K562 (cell line): Measurements from ENCODE around the gene INPP4B. TPM values are rescaled to one million over a fixed set of nuclear protein-coding genes. Genes with fewer than 3 reads are reported as not detected.

ENCODE experiments used
- ATAC-seq: fragments of 200-7000 bp; cut with Tn5 transposase; 3 replicates; pipeline ENCODE4 v1.9.1; 2020; ENCODE audit warnings: moderate library complexity
- BruUV-seq: library from RNA; stranded (reverse); fragments of 400-500 nt; replicated peaks from 2 replicates; lab custom pipeline; 2021; lab: Mats Ljungman, UMichigan
- CTCF ChIA-PET: fragments of 300-600 bp; formaldehyde crosslinking; extraction: SDS; loops from one replicate; lab custom pipeline; 2021; ENCODE audit warnings: low intra/inter-chr PET ratio; lab: Yijun Ruan, JAX
- POLR2A ChIA-PET: fragments of 300-600, 350-650 bp; sonication (Branson Sonifier 250); formaldehyde crosslinking; extraction: SDS; loops from one replicate; lab custom pipeline; 2021; ENCODE audit warnings: antibody characterized with exemption, inconsistent platforms; lab: Yijun Ruan, JAX
- DNase-seq, 4 experiments: peaks; one replicate each; pipeline versions ENCODE4 v3.0.0 to v3.0.0-alpha.2; 2011 to 2018; ENCODE audit warnings: low spot score in 3 of 4, mixed read lengths in 3 of 4; ENCODE audit errors: extremely low read depth in 1 of 4
- FAIRE-seq: peaks from 2 replicates; lab custom pipeline; 2011; peaks lifted over from hg19 to GRCh38; lab: Jason Lieb, UNC
- H2AFZ ChIP-seq: 2 replicates; pipeline ENCODE4 v1.6.0; 2011; ENCODE audit warnings: low read depth, low read length, control low read depth, inconsistent platforms
- H3K27ac ChIP-seq: fragments of 200-600 bp; 3 replicates; pipeline ENCODE4 v1.8.0; 2011; ENCODE audit warnings: low read depth, mild to moderate bottlenecking, control low read depth, inconsistent platforms, low read length, moderate library complexity, mixed read lengths; ENCODE audit errors: extremely low read depth
- H3K27me3 ChIP-seq, 2 experiments: fragments of 300-600 bp in 1 of 2; 2 replicates in 1 of 2; 3 replicates in 1 of 2; pipeline versions ENCODE4 v1.6.0 to v1.8.0; 2011; ENCODE audit warnings: inconsistent platforms in 2 of 2, low read length in 2 of 2, mild to moderate bottlenecking in 1 of 2, mixed read lengths in 1 of 2, moderate library complexity in 1 of 2; ENCODE audit not compliant: control insufficient read depth in 2 of 2, insufficient read depth in 2 of 2
- H3K36me3 ChIP-seq: fragments of 300-600 bp; 3 replicates; pipeline ENCODE4 v1.8.0; 2011; ENCODE audit warnings: mild to moderate bottlenecking, low read length, inconsistent platforms; ENCODE audit not compliant: control insufficient read depth, insufficient read depth
- H3K4me1 ChIP-seq, 2 experiments: fragments of 200-600 bp in 1 of 2; replicated peaks in 1 of 2; 2 replicates in 1 of 2; 3 replicates in 1 of 2; pipeline versions ENCODE4 v1.5.1 to v1.8.0; 2011; ENCODE audit warnings: inconsistent platforms in 2 of 2, low read length in 2 of 2, mild to moderate bottlenecking in 1 of 2, mixed read lengths in 1 of 2, moderate library complexity in 1 of 2; ENCODE audit not compliant: control insufficient read depth in 2 of 2, insufficient read depth in 2 of 2
- H3K4me2 ChIP-seq: 2 replicates; pipeline ENCODE4 v1.6.1; 2011; ENCODE audit warnings: low read length, control low read depth, inconsistent platforms, mixed read lengths; ENCODE audit not compliant: insufficient read depth
- H3K4me3 ChIP-seq: fragments of 200-600 bp; sonication (generic), shearing (Covaris generic); 2 replicates; pipeline ENCODE4 v1.5.1; 2016; ENCODE audit warnings: control low read depth, inconsistent platforms
- H3K79me2 ChIP-seq: fragments of 200-600 bp; 3 replicates; pipeline ENCODE4 v1.8.0; 2011; ENCODE audit warnings: low read length, inconsistent platforms; ENCODE audit not compliant: control insufficient read depth, insufficient read depth
- H3K9ac ChIP-seq, 2 experiments: 2 replicates each; pipeline versions ENCODE4 v1.6.0 to v1.6.1; 2011; ENCODE audit warnings: low read depth in 2 of 2, low read length in 2 of 2, control low read depth in 1 of 2, inconsistent platforms in 1 of 2, mild to moderate bottlenecking in 1 of 2, mixed read lengths in 1 of 2; ENCODE audit not compliant: insufficient read depth in 1 of 2
- H3K9me1 ChIP-seq: one replicate; pipeline ENCODE4 v1.6.0; 2011; ENCODE audit warnings: inconsistent platforms, mild to moderate bottlenecking, low read length, moderate library complexity; ENCODE audit not compliant: control insufficient read depth, insufficient read depth
- H3K9me3 ChIP-seq: replicated peaks from 2 replicates; pipeline ENCODE4 v1.5.1; 2011; ENCODE audit warnings: low read depth, low read length, inconsistent platforms; ENCODE audit not compliant: control insufficient read depth, insufficient read depth
- H4K20me1 ChIP-seq: replicated peaks from 2 replicates; pipeline ENCODE4 v1.6.1; 2011; ENCODE audit warnings: low read length, inconsistent platforms, mixed read lengths; ENCODE audit not compliant: control insufficient read depth, insufficient read depth
- CTCF ChIP-seq, 3 experiments: IDR thresholded peaks in 2 of 3; conservative IDR thresholded peaks in 1 of 3; 2 replicates each; pipeline ENCODE4 v1.5.1; 2011 to 2012; ENCODE audit warnings: low read length in 3 of 3, mild to moderate bottlenecking in 3 of 3, control low read depth in 2 of 3, improper control_type of control experiment in 1 of 3, inconsistent platforms in 1 of 3, low read depth in 1 of 3, mixed read lengths in 1 of 3, moderate library complexity in 1 of 3; ENCODE audit not compliant: insufficient read depth in 2 of 3
- ELK3 ChIP-seq: fragments of 450-650 bp; formaldehyde crosslinking; IDR thresholded peaks from 2 replicates; pipeline ENCODE4 v1.4.0; 2020; ENCODE audit warnings: mild to moderate bottlenecking
- TCFL5 ChIP-seq: fragments of 250-450 bp; sonication (Bioruptor Pico); conservative IDR thresholded peaks from 2 replicates; pipeline ENCODE4 v1.6.1; 2021; ENCODE audit warnings: mild to moderate bottlenecking, moderate library complexity, matching md5 sums
- WGBS: fragments of 100-300 bp; shearing (Covaris generic); methylation state at CpG from one replicate; pipeline ENCODE4 v1.1.6; 2016; ENCODE audit warnings: low coverage, mixed read lengths; ENCODE audit not compliant: insufficient coverage; ENCODE audit errors: missing lambda C conversion rate; 5-methylcytosine and 5-hydroxymethylcytosine counted together
- in situ Hi-C: fragments of 300-500 bp; cut with MboI; formaldehyde crosslinking; loops from 4 replicates; pipeline ENCODE4 v1.15.0; 2018; ENCODE audit warnings: inconsistent platforms, mixed read lengths
- intact Hi-C: fragments of 100-400 bp; cut with micrococcal nuclease; formaldehyde crosslinking; loops from 2 replicates; pipeline ENCODE4 v1.14.2; 2022
- polyA plus RNA-seq, 8 experiments: library from polyadenylated mRNA; depleted of rRNA in 4 of 8; stranded (reverse) in 5 of 8; unstranded in 3 of 8; fragments of >200 nt; fragmentation: Nextera tagmentation in 2 of 8; fragmentation: Illumina TruSeq in 1 of 8; extraction: Ambion mirVana in 2 of 8; extraction: Trizol in 1 of 8; gene quantifications; 2 replicates each; pipeline versions ENCODE4 v1.2.1 to v1.2.3, GENCODE V29; 2011 to 2014; ENCODE audit warnings: inconsistent platforms in 1 of 8, missing spikeins in 1 of 8
- total RNA-seq, 7 experiments: library from RNA; depleted of rRNA in 6 of 7; stranded (reverse); fragments of >200 nt in 6 of 7; fragmentation: Illumina TruSeq in 2 of 7; extraction: Trizol in 2 of 7; gene quantifications; 2 replicates each; pipeline versions ENCODE4 v1.2.1 to v1.2.3, GENCODE V29; 2011 to 2021; ENCODE audit warnings: low replicate concordance in 1 of 7

The INPP4B gene
- total and polyA plus RNA-seq, 9 of the 15 experiments (the other 6 are each of a cell fraction or from before 2014, with no cell fraction given) = 0.04 to 0.11 TPM; not detected in 7

DNA sequence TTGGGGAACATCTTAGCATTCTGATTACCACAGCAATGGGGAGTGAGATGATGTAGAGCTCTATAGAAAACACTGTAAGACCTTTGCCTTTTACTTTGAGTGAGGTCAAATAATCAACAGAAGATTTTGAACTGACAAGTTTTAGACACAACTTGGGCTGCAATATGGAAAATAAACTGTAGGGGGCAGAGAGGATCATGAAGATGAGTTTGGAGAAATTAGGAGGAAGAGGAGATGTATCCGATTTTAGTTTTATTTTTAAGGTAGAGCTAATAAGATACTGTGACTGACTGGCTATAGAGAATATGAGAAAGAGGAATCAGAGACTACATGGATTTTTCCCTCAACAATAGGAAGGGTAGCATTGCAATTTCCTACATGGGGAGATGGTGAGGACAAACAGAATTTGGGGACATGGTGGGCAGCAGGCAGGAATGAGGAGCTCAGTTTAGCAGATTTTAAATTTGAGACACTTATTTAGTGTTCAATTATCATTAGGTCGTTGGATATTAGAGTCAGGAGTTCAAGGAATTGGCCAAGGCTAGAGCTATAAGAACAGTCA is 563.1 kb downstream of the INPP4B start:
- Histone ChIP-seq H3K9me1 (no peaks in the 10 kb centered on the region), H4K20me1 (no peaks in the 10 kb centered on the region), H3K4me1 (no peaks in the 10 kb centered on the region), H3K79me2 (no peaks in the 10 kb centered on the region), H3K4me3 (no peak overlapping the region), H3K4me2 (no peak overlapping the region), H3K27ac (no peak overlapping the region), H2AFZ (no peak overlapping the region), H3K9ac (no peak overlapping the region), H3K36me3 (no peaks in the 10 kb centered on the region), H3K9me3 (no peaks in the 10 kb centered on the region), H3K27me3 (no peaks in the 10 kb centered on the region)
- BruUV-seq = no TSS peak
- intact Hi-C loops (no loop called here), in situ Hi-C loops (no loop called here)
- ChIA-PET POLR2A (no interaction called here), CTCF (no interaction called here)
- WGBS = 0% methylated on average over 2 of the region's 2 CpGs
- no peak for FAIRE-seq
- no peak for ATAC-seq
- no peak for TF ChIP-seq ELK3
- TF ChIP-seq CTCF (IDR thresholded peaks at IDR 0.05 in 2 of 3, conservative IDR thresholded peaks at IDR 0.05 in 1 of 3; ENCODE audit: insufficient read depth in 2 of 3, low read depth in 1 of 3, low read length in 3 of 3) = peak in 1 of 3 experiments; percentile 11; a peak in 1 of 6 replicates
- TF ChIP-seq TCFL5 (CRISPR knock-in tag) = no peak
- DNase-seq = no peak
